Left renal cortex interstitium (tissue), 4 donors: ENCODE data around the gene PTMA. TPM values are rescaled to one million over a fixed set of nuclear protein-coding genes. Genes with fewer than 3 reads are reported as not detected.
"Not testable (repeated sequence)": the region's sequence is repeated elsewhere in the genome, so short reads cannot be mapped to it uniquely, and the experiment has no call there.

ENCODE experiments used
- DNase-seq, 4 donors: peaks; one replicate each; pipeline ENCODE4 v3.0.0-alpha.2; 2013; ENCODE audit warnings: low read depth in 4 of 4, low spot score in 2 of 4, missing footprints in 1 of 4
- polyA plus RNA-seq, 4 donors: library from polyadenylated mRNA; unstranded; fragments of 120-200 nt; gene quantifications; one replicate each; pipeline ENCODE4 v1.2.1, GENCODE V29; 2013; ENCODE audit not compliant: insufficient read length in 4 of 4

The PTMA gene
- polyA plus RNA-seq, 4 donors = 1,980 to 2,418 (median 2,231) TPM

GRCh38 chr2:231749016-231749415, 40.7 kb downstream of the PTMA start:
- DNase-seq = not testable (repeated sequence)

GRCh38 chr2:231751042-231751815, 42.9 kb downstream of the PTMA start:
- no peak for DNase-seq

GRCh38 chr2:231752061-231752460, 43.7 kb downstream of the PTMA start:
- DNase-seq = no peak

- no peak for DNase-seq
Measured at GRCh38 chr2:231761735-231762134, 53.4 kb downstream of the PTMA start.

Other genes with a start within 250 kb of the PTMA start
- gene NCL, start 244.0 kb upstream of the PTMA start, polyA plus RNA-seq = 1,000 to 10,000 TPM in 3 of 4 donors, 100 to 1,000 TPM in 1; 951 to 1,193 (median 1,013) TPM
- gene NMUR1, start 178.1 kb upstream of the PTMA start, polyA plus RNA-seq = 1 to 10 TPM in 1 of 4 donors, under 1 TPM in 3; 0.55 to 1.4 (median 0.74) TPM
- not detected for gene TEX44, start 115.7 kb upstream of the PTMA start, polyA plus RNA-seq
- 10 to 100 TPM; 26.0 to 27.8 (median 27.6) TPM for gene PDE6D, start 72.8 kb downstream of the PTMA start, polyA plus RNA-seq
- 10 to 100 TPM; 47.2 to 71.5 (median 63.1) TPM for gene COPS7B, start 77.9 kb downstream of the PTMA start, polyA plus RNA-seq
- under 1 TPM; 0.34 to 0.79 (median 0.63) TPM for gene NPPC, start 217.9 kb downstream of the PTMA start, polyA plus RNA-seq